ENCODE measurements around the gene ZBTB44.

Gene ZBTB44

DNA sequence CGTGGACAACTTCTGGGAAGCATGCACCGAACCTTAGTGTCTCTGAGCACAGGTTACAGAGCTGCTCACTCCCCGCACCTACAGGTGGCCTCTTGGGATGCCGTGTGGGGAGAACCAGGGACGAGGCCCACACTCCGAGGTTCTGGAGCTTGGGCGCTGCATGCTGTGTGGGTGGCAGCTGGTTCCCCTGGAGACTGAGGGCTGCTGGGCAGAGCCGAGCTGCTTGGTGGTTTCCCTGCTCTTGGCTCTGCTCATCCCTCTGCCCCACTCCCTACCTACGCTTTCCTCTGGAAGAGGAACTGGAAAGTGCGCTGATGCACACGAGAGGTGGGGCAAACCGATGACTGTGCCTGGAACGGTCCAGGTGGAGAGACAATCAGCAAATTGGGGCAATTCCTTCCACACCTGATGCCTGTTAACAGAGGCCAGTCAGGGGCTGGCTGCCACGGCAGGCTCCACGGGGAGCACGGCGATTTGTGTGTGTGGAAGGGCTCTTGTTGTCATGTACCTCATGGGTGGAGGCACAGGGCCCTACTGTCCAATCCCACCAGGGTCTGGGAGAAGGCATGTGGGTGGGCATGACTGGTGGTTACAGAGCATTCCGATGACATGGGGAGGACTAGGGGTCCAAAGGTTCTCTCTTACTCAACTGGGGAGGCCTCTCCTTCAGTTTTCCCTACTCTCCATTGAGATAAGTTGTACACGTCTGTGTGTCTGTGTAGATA is 94.2 kb downstream of the ZBTB44 start:
- Mint-ChIP-seq H3K27ac (no peak overlapping the region), H3K4me1 (no peaks in the 10 kb centered on the region)

GRCh38 chr11:130219148-130219547 is 95.6 kb downstream of the ZBTB44 start:
- no peak for DNase-seq
- Mint-ChIP-seq H3K27me3 (peaks cover 0 to 8% of the 10 kb centered on the region in 2 donors), H3K4me1 (no peaks in the 10 kb centered on the region), H3K36me3 (no peaks in the 10 kb centered on the region), H3K27ac (no peak overlapping the region), H3K9me3 (no peaks in the 10 kb centered on the region), H3K4me3 (no peak overlapping the region)
- ATAC-seq (replicated peaks), result no peak

More for the DNA sequence above, 94.2 kb downstream of the ZBTB44 start:
- Mint-ChIP-seq H3K36me3 (no peaks in the 10 kb centered on the region), H3K4me3 (no peak overlapping the region), H3K27me3 (peaks cover 0 to 8% of the 10 kb centered on the region in 2 donors), H3K9me3 (no peaks in the 10 kb centered on the region)
- ATAC-seq (replicated peaks) (no peak), DNase-seq (no peak)

DNA sequence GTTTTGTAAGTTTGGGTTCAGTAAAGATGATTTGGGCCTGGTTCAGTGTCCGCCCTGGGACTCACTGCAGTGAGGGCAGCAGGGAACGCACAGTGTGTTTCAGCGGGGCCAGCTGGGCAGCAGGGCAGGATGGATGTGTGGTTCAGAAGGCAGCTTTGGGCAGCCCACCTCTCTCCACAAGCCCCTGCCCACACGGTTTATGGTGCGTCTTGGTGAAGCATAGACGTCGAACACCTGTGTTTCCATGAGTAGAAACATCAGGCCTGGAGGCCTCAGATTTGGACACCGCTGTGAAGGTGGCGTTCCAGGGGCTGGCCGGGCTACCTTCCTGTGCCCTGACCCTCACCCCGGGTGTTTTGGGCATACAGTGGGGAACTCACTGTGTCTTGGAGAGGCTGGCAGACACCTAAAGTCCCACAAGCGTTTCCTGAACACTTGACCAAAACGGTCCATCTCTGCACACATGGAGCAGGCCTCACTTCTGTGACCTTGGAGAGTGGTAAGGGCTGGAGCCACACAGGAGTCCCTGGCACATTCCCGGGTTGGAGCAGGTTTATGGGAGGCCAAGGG is 96.1 kb downstream of the ZBTB44 start:
- DNase-seq (no peak), ATAC-seq (replicated peaks) (no peak)
- Mint-ChIP-seq H3K4me3 (no peak overlapping the region), H3K9me3 (no peaks in the 10 kb centered on the region), H3K27ac (no peak overlapping the region), H3K4me1 (no peaks in the 10 kb centered on the region), H3K36me3 (no peaks in the 10 kb centered on the region), H3K27me3 (peaks cover 0 to 8% of the 10 kb centered on the region in 2 donors)

DNA sequence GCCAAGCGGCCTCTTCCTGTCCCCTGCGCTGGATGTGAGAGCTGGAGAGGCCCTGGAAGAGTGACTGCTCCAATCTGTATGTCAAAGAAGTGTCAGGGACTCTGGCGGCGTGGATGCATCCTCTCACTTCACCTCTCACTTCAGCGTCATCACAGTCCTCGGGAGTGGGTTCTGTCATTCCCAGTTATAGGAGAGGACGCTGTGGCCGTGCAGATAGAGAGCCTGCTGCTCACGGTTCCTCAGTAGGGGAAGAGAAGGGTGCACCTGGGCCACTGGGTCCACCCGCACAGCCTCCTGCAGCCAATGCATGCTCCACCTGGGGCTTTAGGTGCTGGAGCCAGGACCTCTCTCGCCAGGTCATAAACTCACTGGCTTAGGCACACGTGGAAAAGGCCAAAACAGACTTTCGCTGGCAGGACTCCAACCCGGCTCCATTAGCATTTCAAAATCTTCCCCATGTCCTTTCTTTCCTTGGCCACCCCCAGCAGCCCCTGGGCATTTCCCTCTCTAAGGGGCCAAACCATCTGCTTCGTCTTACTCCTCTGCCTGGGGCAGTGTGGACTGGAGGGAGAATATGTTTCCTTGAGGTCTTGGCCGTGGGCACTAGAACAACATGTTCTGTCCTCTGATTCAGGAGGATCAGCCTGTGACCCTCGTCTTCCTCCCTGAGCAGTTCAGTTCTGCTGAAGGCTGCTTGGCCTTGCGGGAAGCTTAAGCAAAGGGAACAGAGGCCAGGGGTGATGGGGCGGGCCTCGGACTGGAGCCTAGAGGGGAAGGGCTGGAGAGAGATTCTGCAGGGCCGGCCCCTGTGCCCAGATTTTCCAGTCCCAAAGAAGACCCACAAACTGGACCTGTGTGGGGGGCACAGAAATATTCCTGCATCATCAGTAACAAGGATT is 97.3 kb downstream of the ZBTB44 start:
- DNase-seq (no peak), ATAC-seq (replicated peaks) (no peak)
- Mint-ChIP-seq H3K36me3 (no peaks in the 10 kb centered on the region), H3K27me3 (peaks cover 0 to 8% of the 10 kb centered on the region in 2 donors), H3K27ac (peak overlapping the region; percentile 25), H3K4me3 (no peak overlapping the region), H3K4me1 (peaks cover 0 to 8% of the 10 kb centered on the region in 2 donors), H3K9me3 (no peaks in the 10 kb centered on the region)

GRCh38 chr11:130216591-130217132 is 98.1 kb downstream of the ZBTB44 start:
- no peaks in the 10 kb centered on the region for H3K36me3 Mint-ChIP-seq
- ATAC-seq (replicated peaks) (no peak), DNase-seq (no peak)
- no peaks in the 10 kb centered on the region for H3K9me3 Mint-ChIP-seq
- no peak overlapping the region for H3K4me3 Mint-ChIP-seq
- no peak overlapping the region for H3K27ac Mint-ChIP-seq
- peaks cover 0 to 8% of the 10 kb centered on the region in 2 donors for H3K4me1 Mint-ChIP-seq
- peaks cover 0 to 8% of the 10 kb centered on the region in 2 donors for H3K27me3 Mint-ChIP-seq

DNA sequence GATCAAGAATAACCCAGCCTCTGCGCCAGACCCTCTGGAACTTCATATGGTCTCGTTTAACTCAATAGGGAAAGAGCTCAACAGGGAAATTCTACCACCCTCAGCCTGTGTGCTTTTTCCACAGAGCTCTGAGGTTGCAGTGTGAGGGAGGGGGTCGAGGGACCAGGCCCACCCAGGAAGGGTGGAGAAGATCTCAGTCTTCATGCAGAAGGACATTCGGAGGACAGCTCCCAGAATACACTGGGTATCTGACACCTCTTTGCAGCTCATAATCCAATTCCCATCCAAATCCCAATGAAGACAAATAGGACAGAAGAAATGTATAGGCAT is 98.5 kb downstream of the ZBTB44 start:
- Mint-ChIP-seq H3K9me3 (no peaks in the 10 kb centered on the region), H3K36me3 (no peaks in the 10 kb centered on the region), H3K4me1 (peaks cover 0 to 8% of the 10 kb centered on the region in 2 donors), H3K27ac (no peak overlapping the region), H3K4me3 (no peak overlapping the region), H3K27me3 (peaks cover 0 to 8% of the 10 kb centered on the region in 2 donors)
- no peak for ATAC-seq (replicated peaks)
- DNase-seq, result no peak

DNA sequence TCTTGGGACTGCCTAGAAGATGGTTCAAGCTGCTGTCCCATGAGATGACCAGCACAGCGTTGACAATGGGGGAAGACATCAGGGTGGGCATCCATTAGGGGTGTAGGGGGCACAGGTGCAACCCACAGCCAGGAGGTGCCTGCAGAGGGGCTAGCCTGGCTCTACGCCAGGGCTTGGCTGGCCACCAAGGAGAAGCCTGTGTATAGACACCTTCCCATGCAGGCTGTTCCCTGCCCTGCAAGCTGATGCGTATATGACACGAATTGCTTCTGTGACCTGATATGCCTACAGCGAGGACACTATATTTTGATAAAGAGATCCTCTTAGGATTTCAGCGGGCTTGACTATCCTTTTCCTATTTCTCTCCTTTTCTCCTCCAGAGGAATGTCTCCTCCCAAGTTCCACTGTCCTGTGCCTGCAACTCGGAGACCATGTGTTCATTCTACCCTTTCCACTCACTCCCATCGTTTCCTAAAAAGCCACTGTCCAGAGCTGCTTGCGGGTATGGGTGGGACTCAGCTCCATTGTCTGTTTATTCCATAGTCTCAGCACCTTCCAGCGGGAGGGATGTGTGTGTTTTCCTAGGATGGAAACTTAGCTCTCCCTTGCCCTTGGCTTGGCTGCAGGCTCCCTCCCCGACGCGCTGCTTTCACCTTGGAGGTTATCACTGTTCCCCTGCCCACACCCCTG is 99.0 kb downstream of the ZBTB44 start:
- H3K27me3 Mint-ChIP-seq, result peaks cover 0 to 8% of the 10 kb centered on the region in 2 donors
- no peak overlapping the region for H3K27ac Mint-ChIP-seq
- DNase-seq (no peak), ATAC-seq (replicated peaks) (no peak)
- H3K36me3 Mint-ChIP-seq, result no peaks in the 10 kb centered on the region
- H3K4me1 Mint-ChIP-seq, result peaks cover 0 to 8% of the 10 kb centered on the region in 2 donors
- no peaks in the 10 kb centered on the region for H3K9me3 Mint-ChIP-seq
- no peak overlapping the region for H3K4me3 Mint-ChIP-seq

DNA sequence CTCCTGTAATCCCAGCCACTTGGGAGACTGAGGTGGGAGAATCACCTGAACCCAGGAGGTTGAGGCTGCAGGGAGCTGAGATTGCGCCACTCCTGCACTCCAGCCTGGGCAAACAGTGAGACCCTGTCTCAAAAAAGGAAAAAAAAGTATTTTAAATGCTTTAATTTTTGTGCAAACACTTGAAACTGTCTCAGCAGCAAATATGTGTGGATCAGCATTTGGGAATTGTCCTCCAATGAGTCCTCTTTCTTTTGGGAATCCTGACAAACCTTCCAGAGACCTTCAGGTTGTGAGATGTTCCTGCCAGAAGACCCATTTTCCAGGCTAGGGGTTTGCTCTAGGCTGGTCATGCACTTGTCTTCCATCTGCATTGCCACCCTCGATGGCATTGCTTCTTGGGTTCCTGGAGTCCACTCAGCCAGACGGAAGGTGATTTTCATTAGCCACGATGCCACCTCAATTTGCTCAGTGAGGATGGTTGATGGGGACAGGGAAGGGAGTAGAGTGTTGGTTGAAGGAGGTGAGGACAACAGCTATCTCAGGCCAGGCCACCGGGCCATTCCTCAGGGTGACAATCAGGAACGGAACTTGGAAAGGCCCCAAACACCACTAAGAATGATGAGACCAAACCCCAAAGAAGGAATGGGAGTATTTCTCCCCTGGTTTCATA is 99.7 kb downstream of the ZBTB44 start:
- H3K4me3 Mint-ChIP-seq, result no peak overlapping the region

GRCh38 chr11:130213979-130214281 is 100.8 kb downstream of the ZBTB44 start:
- no peak for ATAC-seq (replicated peaks)
- DNase-seq, result no peak
- Mint-ChIP-seq H3K27ac (no peak overlapping the region), H3K4me3 (no peak overlapping the region), H3K36me3 (peaks cover 1 to 12% of the 10 kb centered on the region in 2 donors), H3K4me1 (peaks cover 0 to 8% of the 10 kb centered on the region in 2 donors), H3K27me3 (peaks cover 0 to 8% of the 10 kb centered on the region in 2 donors), H3K9me3 (no peaks in the 10 kb centered on the region)

More for the DNA sequence above, 99.7 kb downstream of the ZBTB44 start:
- DNase-seq, result no peak
- no peak for ATAC-seq (replicated peaks)
- Mint-ChIP-seq H3K9me3 (no peaks in the 10 kb centered on the region), H3K4me1 (peaks cover 0 to 8% of the 10 kb centered on the region in 2 donors), H3K27me3 (peaks cover 0 to 8% of the 10 kb centered on the region in 2 donors), H3K36me3 (peaks cover 1 to 6% of the 10 kb centered on the region in 2 donors), H3K27ac (no peak overlapping the region)

DNA sequence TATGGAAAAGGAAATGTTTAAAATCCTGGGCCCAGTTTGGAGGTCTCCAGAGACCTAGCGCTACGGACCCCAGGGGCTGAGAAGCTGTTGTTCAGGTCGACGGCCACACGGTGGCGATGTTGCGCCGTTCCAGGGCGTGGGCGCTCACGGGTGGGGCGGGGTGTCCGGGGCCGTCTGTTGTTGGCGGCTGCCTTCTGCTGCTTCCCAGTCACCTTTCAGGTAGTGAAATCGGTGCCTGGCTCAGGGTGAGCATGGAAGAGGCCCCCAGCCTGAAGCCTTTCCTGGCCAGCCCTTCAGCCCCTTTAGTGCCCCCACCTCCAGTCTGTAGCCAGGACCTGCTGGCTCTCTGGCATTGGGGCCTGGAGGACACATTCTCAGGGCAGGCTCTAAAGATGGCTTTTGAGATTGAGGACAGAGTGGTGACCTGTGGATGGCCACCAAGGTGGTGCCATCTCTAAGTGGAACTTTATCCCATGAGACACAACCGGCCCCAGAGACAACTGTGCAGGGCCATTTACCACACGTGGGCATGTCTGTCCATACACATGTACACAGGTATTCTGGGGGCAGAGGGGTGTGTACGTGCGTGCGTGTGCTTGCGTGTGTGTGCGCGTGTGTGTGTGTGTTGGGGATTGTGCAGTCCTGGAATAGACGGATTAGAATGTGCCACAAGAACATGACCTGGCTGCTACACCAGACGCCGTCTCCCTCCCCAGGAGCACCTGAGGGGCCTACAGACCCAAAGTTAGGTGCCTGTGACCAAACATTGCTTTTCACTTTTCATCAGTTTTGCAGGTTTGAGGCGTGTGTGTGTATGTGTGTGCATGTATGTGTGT is 101.4 kb downstream of the ZBTB44 start:
- ATAC-seq (replicated peaks), result peak; percentile 86 to 87
- DNase-seq, result peak; percentile 56

DNA sequence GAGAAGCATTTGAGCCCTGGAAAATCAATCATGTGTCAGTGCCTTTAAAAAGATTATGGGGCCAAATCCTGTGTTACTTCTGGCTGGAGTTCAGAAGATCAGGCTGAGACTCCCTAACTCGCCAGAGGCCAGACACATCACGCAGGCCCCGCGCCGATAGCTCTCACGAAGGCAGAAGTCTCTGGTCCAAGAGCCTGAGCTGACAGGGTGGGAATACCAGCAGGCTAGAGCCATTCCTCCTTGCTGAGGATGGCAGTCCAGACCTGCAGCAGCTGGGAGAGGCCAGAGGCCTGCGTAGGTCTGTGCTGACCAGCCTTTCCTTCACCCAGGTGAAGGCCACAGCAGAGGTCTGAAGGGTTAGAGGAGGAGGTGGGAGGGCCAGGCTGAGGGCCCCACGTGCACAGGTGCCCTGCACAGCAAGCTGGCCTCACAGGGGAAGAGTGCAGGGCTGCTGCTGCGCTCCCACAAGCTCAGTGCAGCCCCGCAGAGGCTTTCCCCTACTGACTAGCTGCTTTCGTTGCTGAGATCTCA is 102.2 kb downstream of the ZBTB44 start:
- DNase-seq, result no peak

More for the DNA sequence above, 101.4 kb downstream of the ZBTB44 start:
- Mint-ChIP-seq H3K27me3 (peaks cover 0 to 8% of the 10 kb centered on the region in 2 donors), H3K9me3 (no peaks in the 10 kb centered on the region), H3K4me3 (peak overlapping the region in 1 of 2 donors; percentile 33), H3K4me1 (peaks cover 0 to 8% of the 10 kb centered on the region in 2 donors), H3K27ac (no peak overlapping the region), H3K36me3 (peaks cover 1 to 18% of the 10 kb centered on the region in 2 donors)

DNA sequence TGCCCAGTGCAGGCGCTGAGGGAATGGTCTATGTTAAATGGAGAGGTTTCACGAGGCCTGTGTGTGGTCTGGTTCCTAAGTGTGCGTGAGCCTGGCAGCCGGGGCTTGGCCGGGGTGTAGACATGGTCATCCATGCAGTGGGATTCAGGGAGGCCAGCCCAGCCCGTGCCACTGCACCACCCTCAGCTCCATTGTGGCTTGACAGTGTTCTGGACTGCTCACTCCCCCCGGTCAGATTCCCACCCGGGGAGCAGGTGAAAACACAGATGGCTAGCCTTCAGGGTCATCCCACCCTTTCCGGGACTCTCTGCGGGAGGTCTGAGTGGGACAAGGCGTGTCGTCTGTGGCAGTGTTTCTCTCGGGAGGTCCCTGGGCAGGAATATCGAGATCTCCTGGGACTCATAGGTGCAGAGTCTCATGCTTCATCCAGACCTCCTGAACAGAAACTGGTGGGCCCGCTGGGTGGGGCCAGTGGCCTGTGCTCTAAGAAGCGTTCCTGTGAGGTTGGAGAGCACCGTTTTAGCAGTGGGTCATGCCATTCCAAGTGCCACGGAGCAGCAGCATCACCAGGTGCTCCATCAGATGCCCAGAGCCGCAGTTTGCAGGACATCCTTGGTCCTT is 102.8 kb downstream of the ZBTB44 start:
- Mint-ChIP-seq H3K4me1 (peaks cover 0 to 8% of the 10 kb centered on the region in 2 donors), H3K27ac (no peak overlapping the region), H3K27me3 (peaks cover 0 to 8% of the 10 kb centered on the region in 2 donors), H3K36me3 (peaks cover 1 to 20% of the 10 kb centered on the region in 2 donors), H3K4me3 (no peak overlapping the region), H3K9me3 (no peaks in the 10 kb centered on the region)
- no peak for ATAC-seq (replicated peaks)
- no peak for DNase-seq

More for the DNA sequence above, 102.2 kb downstream of the ZBTB44 start:
- H3K9me3 Mint-ChIP-seq, result no peaks in the 10 kb centered on the region
- ATAC-seq (replicated peaks), result peak in 1 of 2 donors; percentile 23
- peaks cover 1 to 20% of the 10 kb centered on the region in 2 donors for H3K36me3 Mint-ChIP-seq
- no peak overlapping the region for H3K4me3 Mint-ChIP-seq
- peaks cover 0 to 8% of the 10 kb centered on the region in 2 donors for H3K27me3 Mint-ChIP-seq
- H3K27ac Mint-ChIP-seq, result no peak overlapping the region
- peaks cover 0 to 8% of the 10 kb centered on the region in 2 donors for H3K4me1 Mint-ChIP-seq

All from stimulated activated naive B cell treated with anti-CD40 and anti-IgM and Interleukin-4, amounts not matched to agents 10 μg/mL and 1 μg/mL and 100 μg/mL, for 72 hours (primary cell).